ENCODE data around the gene DSG4.

- no peak for TF ChIP-seq POLR2AphosphoS5 (IDR thresholded peaks at IDR 0.05; ENCODE audit: borderline replicate concordance, low read depth, low read length)
- TF ChIP-seq EZH2 (IDR thresholded peaks at IDR 0.05): no peak
Measured at GRCh38 chr18:31343454-31343853, 33.1 kb upstream of the DSG4 start.

All from SK-N-MC (cell line).